ENCODE results near the gene MUC12. TPM values are rescaled to one million over a fixed set of nuclear protein-coding genes. Genes with fewer than 3 reads are reported as not detected.
"Not testable (repeated sequence)": the region's sequence is repeated elsewhere in the genome, so short reads cannot be mapped to it uniquely, and the experiment has no call there.

The MUC12 gene
- polyA plus RNA-seq, 1 donor from 2014 or later, result not detected

DNA sequence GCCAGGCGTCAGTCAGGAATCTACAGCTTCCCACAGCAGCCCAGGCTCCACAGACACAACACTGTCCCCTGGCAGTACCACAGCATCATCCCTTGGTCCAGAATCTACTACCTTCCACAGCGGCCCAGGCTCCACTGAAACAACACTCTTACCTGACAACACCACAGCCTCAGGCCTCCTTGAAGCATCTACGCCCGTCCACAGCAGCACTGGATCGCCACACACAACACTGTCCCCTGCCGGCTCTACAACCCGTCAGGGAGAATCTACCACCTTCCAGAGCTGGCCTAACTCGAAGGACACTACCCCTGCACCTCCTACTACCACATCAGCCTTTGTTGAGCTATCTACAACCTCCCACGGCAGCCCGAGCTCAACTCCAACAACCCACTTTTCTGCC, 30.7 kb downstream of the MUC12 start:
- not testable (repeated sequence) for H3K27ac Mint-ChIP-seq, H3K4me3 Mint-ChIP-seq, H3K4me1 Mint-ChIP-seq, H3K27me3 Mint-ChIP-seq, H3K9me3 Mint-ChIP-seq, H3K36me3 Mint-ChIP-seq

GRCh38 chr7:101002333-101002732, 33.0 kb downstream of the MUC12 start:
- H3K27me3 Mint-ChIP-seq, H3K4me1 Mint-ChIP-seq, H3K27ac Mint-ChIP-seq, H3K36me3 Mint-ChIP-seq, H3K9me3 Mint-ChIP-seq, H3K4me3 Mint-ChIP-seq: not testable (repeated sequence)

DNA sequence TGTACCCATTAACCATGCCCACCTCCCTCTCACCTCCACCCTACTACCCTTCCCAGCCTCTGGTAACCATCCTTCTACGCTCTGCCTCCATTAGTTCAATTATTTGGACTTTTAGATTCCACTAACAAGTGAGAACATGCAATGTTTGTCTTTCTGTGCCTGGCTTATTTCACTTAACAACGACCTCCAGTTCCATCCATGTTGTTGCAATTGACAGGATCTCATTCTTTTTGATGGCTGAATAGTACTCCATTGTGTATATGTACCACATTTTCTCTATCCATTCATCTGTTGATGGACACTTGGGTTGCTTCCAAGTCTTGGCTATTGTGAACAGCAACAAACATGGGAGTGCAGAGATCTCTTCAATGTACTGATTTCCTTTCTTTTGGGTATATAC, 38.0 kb downstream of the MUC12 start:
- H3K9me3 Mint-ChIP-seq, H3K4me3 Mint-ChIP-seq, H3K4me1 Mint-ChIP-seq, H3K27ac Mint-ChIP-seq, H3K36me3 Mint-ChIP-seq: not testable (repeated sequence)
- H3K27me3 Mint-ChIP-seq, result peaks cover 11% of the 10 kb centered on the region

DNA sequence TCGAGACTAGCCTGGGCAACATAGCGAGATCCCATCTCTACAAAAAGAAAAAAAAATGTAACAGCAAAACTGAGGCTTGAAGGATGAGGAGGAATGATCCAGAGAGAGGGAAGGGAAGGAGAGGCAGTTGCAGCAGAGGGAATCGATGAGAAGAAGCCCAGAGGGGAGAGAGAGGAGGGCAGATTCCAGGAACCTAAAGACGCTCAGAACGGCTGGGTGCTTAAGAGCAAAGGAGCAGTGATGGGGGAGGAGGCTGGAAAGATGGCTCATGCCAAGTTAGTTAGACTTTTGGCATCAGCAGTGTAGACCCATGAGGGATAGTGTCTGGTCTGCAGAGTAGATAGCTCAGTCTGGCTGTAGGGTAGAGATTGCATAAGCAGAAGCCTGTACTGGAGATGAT, 40.3 kb downstream of the MUC12 start:
- Mint-ChIP-seq H3K27ac (no peak overlapping the region), H3K27me3 (peaks cover 11% of the 10 kb centered on the region), H3K4me1 (peaks cover 0 to 1% (median 0%) of the 10 kb centered on the region in 3 donors), H3K4me3 (no peak overlapping the region), H3K36me3 (no peaks in the 10 kb centered on the region), H3K9me3 (peaks cover 0 to 4% (median 4%) of the 10 kb centered on the region in 3 donors)

- H3K9me3 Mint-ChIP-seq, result peaks cover 0 to 4% (median 0%) of the 10 kb centered on the region in 3 donors
- H3K4me3 Mint-ChIP-seq, result no peak overlapping the region
- peaks cover 17% of the 10 kb centered on the region for H3K27me3 Mint-ChIP-seq
- H3K36me3 Mint-ChIP-seq, result no peaks in the 10 kb centered on the region
- H3K27ac Mint-ChIP-seq, result no peak overlapping the region
- peaks cover 0 to 6% (median 2%) of the 10 kb centered on the region in 3 donors for H3K4me1 Mint-ChIP-seq
Measured at GRCh38 chr7:101012931-101013330, 43.6 kb downstream of the MUC12 start.

- Mint-ChIP-seq H3K36me3 (no peaks in the 10 kb centered on the region), H3K27me3 (peaks cover 12% of the 10 kb centered on the region), H3K4me1 (peaks cover 2 to 7% (median 4%) of the 10 kb centered on the region in 3 donors)
Measured at GRCh38 chr7:101015626-101016025, 46.3 kb downstream of the MUC12 start.

DNA sequence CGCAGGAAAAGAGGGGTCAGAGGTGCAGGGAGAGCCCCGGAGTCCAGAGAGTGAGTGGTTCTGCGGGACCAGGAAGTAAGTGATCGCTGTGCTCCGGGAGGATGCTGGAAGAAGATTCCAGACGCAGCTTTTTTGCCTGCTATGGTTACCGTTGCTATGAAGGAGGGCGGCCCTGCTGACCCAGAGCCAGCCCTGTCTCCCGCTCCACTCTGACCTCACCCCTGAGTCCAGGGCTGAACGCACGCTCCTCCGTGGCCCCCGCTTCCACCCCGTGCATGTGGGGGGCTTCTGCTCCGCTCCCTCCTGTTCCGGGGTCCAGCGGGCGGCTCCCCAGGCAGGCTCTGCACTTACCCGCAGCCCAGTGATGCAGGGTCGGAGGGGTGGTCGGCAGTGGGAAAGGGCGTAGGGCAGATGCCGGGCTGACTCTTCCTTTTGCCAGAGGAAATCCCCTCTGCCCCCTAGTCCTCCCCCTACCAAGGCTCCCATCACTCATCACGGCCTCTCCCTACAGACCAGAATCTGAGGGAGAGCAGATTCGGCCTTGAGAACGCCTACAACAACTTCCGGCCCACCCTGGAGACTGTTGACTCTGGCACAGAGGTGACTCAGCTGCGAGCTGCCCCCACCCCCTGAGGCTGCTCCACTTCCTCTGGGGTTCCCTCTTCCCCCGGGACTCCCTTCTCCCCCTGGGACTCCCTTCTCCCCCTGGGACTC, 47.9 kb downstream of the MUC12 start:
- Mint-ChIP-seq H3K27me3 (peaks cover 18% of the 10 kb centered on the region), H3K27ac (no peak overlapping the region), H3K9me3 (no peaks in the 10 kb centered on the region), H3K36me3 (no peaks in the 10 kb centered on the region), H3K4me1 (peaks cover 2 to 7% (median 4%) of the 10 kb centered on the region in 3 donors), H3K4me3 (peak overlapping the region in 3 of 4 donors; percentile 67 to 93 (median 92))

More at GRCh38 chr7:101015626-101016025, 46.3 kb downstream of the MUC12 start:
- H3K9me3 Mint-ChIP-seq, result peaks cover 0 to 2% (median 0%) of the 10 kb centered on the region in 3 donors
- no peak overlapping the region for H3K27ac Mint-ChIP-seq
- H3K4me3 Mint-ChIP-seq, result peak overlapping the region in 1 of 4 donors; percentile 47

DNA sequence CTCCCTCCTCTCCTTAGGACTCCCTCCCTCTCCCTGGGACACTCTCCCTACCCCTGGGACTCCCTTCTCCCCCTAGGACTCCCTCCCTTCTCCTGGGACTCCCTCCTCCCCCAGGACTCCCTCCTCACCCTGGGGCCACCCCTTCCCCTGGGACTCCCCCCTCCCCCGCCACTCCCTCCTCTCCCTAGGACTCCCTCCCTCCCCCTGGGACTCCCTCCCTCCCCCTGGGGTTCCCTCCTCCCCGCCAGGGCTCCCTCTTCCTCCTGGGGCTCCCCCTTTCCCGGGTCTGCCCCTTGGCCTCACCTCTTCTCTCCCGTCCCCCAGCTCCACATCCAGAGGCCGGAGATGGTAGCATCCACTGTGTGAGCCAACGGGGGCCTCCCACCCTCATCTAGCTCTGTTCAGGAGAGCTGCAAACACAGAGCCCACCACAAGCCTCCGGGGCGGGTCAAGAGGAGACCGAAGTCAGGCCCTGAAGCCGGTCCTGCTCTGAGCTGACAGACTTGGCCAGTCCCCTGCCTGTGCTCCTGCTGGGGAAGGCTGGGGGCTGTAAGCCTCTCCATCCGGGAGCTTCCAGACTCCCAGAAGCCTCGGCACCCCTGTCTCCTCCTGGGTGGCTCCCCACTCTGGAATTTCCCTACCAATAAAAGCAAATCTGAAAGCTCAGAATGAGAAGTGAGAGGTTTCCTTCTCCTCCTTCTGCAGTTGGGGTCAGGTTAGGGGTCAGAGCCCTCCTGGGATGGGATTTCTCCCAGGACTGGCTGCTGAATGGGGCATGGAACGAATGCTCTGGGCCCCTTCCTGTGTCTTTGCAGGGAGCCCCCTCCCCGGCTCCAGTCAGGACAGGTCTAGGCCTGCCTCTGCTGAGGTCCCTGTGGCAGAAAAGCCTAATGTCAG, 49.2 kb downstream of the MUC12 start:
- peaks cover 23% of the 10 kb centered on the region for H3K27me3 Mint-ChIP-seq
- peak overlapping the region in 1 of 3 donors; percentile 67 for H3K27ac Mint-ChIP-seq
- no peaks in the 10 kb centered on the region for H3K9me3 Mint-ChIP-seq
- H3K4me3 Mint-ChIP-seq, result peak overlapping the region in 2 of 4 donors; percentile 65 to 68
- no peaks in the 10 kb centered on the region for H3K36me3 Mint-ChIP-seq
- peaks cover 2 to 7% (median 4%) of the 10 kb centered on the region in 3 donors for H3K4me1 Mint-ChIP-seq

- Mint-ChIP-seq H3K27me3 (peaks cover 24% of the 10 kb centered on the region), H3K4me3 (no peak overlapping the region), H3K27ac (no peak overlapping the region), H3K4me1 (peaks cover 2 to 7% (median 4%) of the 10 kb centered on the region in 3 donors), H3K36me3 (no peaks in the 10 kb centered on the region), H3K9me3 (no peaks in the 10 kb centered on the region)
Measured at GRCh38 chr7:101020444-101020843, 51.1 kb downstream of the MUC12 start.

DNA sequence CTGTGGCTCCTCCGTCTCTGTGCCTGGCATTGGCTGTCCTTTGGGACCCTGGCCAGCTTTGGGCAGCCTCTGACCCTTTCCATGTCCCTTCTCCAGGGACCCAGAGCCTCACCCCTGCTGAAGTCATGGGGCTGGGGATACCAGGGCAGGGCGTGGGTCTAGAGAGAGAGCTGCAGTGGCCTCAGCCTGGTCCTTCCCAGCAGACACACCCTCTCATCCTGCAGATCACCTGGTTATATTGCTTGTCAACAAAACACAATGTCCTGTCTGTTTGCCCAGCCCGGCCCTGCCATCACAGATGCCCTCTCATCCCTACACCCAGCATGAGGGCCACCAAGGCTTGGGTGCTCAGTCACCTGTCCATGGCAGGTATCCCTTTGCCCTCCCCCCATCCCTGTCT, 52.3 kb downstream of the MUC12 start:
- H3K4me3 Mint-ChIP-seq, result peak overlapping the region in 1 of 4 donors; percentile 60

DNA sequence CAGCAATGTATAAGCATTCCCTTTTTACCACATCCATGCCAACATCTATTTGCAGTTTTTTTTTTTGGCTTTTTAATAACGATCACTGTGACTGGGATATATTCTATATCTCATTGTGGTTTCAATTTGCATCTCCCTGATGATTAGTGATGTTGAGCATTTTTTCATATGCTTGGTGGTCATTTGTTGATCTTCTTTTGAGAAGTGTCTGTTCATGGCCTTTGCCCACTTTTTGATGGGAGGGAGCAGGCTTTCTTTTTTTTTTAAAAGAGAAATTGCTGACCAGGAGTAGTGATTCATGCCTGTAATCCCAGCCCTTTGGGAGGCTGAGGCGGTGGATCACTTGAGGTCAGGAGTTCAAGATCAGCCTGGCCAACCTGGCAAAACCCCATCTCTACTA, 54.5 kb downstream of the MUC12 start:
- peaks cover 0 to 2% (median 0%) of the 10 kb centered on the region in 3 donors for H3K4me1 Mint-ChIP-seq
- H3K4me3 Mint-ChIP-seq, result no peak overlapping the region
- H3K27ac Mint-ChIP-seq, result no peak overlapping the region
- peaks cover 1% of the 10 kb centered on the region for H3K36me3 Mint-ChIP-seq
- no peaks in the 10 kb centered on the region for H3K9me3 Mint-ChIP-seq
- peaks cover 14% of the 10 kb centered on the region for H3K27me3 Mint-ChIP-seq

More for the DNA sequence above, 52.3 kb downstream of the MUC12 start:
- H3K27me3 Mint-ChIP-seq, result peaks cover 20% of the 10 kb centered on the region
- H3K4me1 Mint-ChIP-seq, result peaks cover 2 to 6% (median 4%) of the 10 kb centered on the region in 3 donors
- H3K36me3 Mint-ChIP-seq, result no peaks in the 10 kb centered on the region
- no peaks in the 10 kb centered on the region for H3K9me3 Mint-ChIP-seq
- no peak overlapping the region for H3K27ac Mint-ChIP-seq

DNA sequence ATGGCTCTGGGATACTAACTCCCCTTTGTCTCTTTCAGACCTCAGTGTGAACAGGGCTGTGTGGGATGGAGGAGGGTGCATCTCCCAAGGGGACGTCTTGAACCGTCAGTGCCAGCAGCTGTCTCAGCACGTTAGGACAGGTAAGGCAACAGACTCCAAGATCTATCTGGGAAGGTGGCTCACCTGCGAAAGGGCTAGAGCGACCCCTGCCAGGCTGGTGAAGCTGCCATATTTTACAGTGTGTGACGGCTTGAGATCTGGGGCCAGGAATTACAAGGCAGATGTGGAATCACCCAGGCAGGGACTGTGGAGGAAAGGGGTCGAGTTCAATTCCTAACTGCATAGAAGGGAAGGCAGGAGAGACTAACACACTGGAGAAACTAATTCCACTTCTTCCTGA, 61.7 kb downstream of the MUC12 start:
- Mint-ChIP-seq H3K4me1 (peaks cover 0 to 2% (median 0%) of the 10 kb centered on the region in 3 donors), H3K27ac (no peak overlapping the region), H3K27me3 (peaks cover 1% of the 10 kb centered on the region), H3K4me3 (no peak overlapping the region), H3K36me3 (peaks cover 1% of the 10 kb centered on the region), H3K9me3 (no peaks in the 10 kb centered on the region)

- H3K9me3 Mint-ChIP-seq, result no peaks in the 10 kb centered on the region
- H3K27me3 Mint-ChIP-seq, result no peaks in the 10 kb centered on the region
- H3K27ac Mint-ChIP-seq, result no peak overlapping the region
- H3K36me3 Mint-ChIP-seq, result no peaks in the 10 kb centered on the region
- H3K4me3 Mint-ChIP-seq, result no peak overlapping the region
- H3K4me1 Mint-ChIP-seq, result no peaks in the 10 kb centered on the region
Measured at GRCh38 chr7:101035941-101036340, 66.6 kb downstream of the MUC12 start.

DNA sequence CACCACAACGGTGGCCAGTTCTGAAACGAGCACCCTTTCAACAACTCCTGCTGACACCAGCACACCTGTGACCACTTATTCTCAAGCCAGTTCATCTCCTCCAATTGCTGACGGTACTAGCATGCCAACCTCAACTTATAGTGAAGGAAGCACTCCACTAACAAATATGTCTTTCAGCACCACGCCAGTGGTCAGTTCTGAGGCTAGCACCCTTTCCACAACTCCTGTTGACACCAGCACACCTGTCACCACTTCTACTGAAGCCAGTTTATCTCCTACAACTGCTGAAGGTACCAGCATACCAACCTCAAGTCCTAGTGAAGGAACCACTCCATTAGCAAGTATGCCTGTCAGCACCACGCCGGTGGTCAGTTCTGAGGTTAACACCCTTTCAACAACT, 71.9 kb downstream of the MUC12 start:
- not testable (repeated sequence) for H3K27me3 Mint-ChIP-seq, H3K27ac Mint-ChIP-seq, H3K4me1 Mint-ChIP-seq, H3K9me3 Mint-ChIP-seq, H3K4me3 Mint-ChIP-seq, H3K36me3 Mint-ChIP-seq

GRCh38 chr7:101058355-101058754, 89.0 kb downstream of the MUC12 start:
- Mint-ChIP-seq H3K27ac (no peak overlapping the region), H3K9me3 (no peaks in the 10 kb centered on the region), H3K4me1 (no peaks in the 10 kb centered on the region), H3K4me3 (no peak overlapping the region), H3K27me3 (peaks cover 15% of the 10 kb centered on the region), H3K36me3 (no peaks in the 10 kb centered on the region)

All from IgD-negative memory B cell (primary cell).